Endodermal cell (in vitro differentiated cells): ENCODE measurements around the gene KIAA1671. TPM values are rescaled to one million over a fixed set of nuclear protein-coding genes. Genes with fewer than 3 reads are reported as not detected.

Source experiments
- total RNA-seq, 2 donors: library from RNA; stranded (reverse); fragmentation: NEBNext Ultra II Directional in 1 of 2; extraction: Animal tissue kit (Norgen Biotek cat#: 25700) in 1 of 2; gene quantifications; 2 replicates in 1 of 2; 3 replicates in 1 of 2; pipeline ENCODE4 v1.2.1, GENCODE V29; 2021

The KIAA1671 gene
- total RNA-seq, 2 donors from 2014 or later: 38.8 to 43.7 TPM

Other genes with a start within 250 kb of the KIAA1671 start
- gene PIWIL3, start 178.0 kb upstream of the KIAA1671 start, total RNA-seq: not detected
- gene SGSM1, start 146.5 kb upstream of the KIAA1671 start, total RNA-seq: 1 to 10 TPM; 1.6 to 3.0 TPM
- gene LHFPL7, start 6.0 kb upstream of the KIAA1671 start, total RNA-seq: not detected
- under 1 TPM in 1 of 2 donors, not detected in 1; 0.97 TPM for gene CRYBB3, start 247.1 kb downstream of the KIAA1671 start, total RNA-seq